Ramos (cell line): ENCODE data around the gene MRPL40.

Experiments
- in situ Hi-C: fragments of 300-500 bp; cut with MboI; formaldehyde crosslinking; loops from one replicate; pipeline ENCODE4 v1.14.3; 2022; ENCODE audit warnings: low sequenced_read_pairs; ENCODE audit not compliant: unreplicated experiment

The MRPL40 gene

DNA sequence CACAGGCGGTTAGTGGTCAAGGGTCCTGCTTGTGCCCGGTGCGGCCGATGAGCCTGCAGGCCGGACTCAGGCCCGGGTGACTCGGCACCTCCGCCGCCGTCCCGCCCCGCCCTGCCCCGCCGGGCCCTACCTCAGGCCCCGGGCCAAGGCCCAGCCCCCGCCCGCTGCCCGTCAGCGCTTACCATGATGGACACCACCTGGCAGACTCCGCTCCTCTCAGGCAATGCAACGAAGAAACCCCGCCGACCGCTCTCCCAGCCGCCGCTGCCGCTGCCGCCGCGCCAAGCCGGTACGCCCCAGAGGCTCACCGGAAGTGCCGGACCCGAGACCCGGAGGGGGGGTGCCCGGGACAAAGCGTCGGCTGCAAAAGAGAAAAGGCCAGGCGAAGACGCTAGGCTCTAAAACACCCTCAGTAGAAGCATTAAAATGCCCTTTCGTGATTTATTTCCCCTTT is 46.6 kb downstream of the MRPL40 start, which contains the start of gene UFD1:
UFD1 (minus strand) TSS at position 293 of the 454 bp plus-strand sequence; CDS start at position 185, 108 bp downstream.
- in situ Hi-C loops = no loop called here

DNA sequence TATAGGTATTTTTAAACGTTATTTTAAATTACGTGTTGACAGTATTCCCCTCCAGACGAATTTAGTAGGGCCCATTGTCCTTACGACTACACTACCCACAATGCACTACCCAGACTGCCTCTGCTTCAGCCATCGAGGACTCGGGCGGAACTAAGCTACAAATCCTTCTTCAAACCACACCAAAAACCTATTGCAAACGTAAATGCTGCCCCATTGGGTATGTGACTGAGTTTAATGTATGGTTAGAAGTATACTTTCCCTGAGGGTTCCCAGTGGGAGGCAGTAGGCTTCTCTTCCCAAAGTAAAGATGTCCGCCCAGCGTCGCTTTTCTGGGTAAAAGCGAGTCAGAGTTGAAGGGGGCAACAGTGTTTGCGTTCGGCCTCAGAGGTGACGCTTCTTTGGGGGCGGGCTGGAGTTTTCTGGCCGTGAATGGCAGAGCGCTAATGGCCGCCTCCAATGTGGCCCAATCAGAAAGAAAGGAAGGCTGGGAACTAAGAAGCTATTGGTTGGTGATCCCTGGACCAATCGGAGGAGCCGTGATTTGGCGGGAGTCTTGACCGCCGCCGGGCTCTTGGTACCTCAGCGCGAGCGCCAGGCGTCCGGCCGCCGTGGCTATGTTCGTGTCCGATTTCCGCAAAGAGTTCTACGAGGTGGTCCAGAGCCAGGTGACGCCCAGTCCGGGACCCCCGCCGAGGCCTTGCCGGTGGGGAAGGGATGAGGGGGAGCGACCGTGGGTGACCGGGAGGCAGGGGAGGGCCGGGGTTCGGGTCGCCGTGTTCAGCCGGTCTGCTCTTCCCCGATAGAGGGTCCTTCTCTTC is 47.2 kb downstream of the MRPL40 start, which contains the start of gene CDC45:
CDC45 (plus strand) TSS at position 566 of the 818 bp plus-strand sequence; CDS start at position 615, 49 bp downstream.
- in situ Hi-C loops = no loop called here

DNA sequence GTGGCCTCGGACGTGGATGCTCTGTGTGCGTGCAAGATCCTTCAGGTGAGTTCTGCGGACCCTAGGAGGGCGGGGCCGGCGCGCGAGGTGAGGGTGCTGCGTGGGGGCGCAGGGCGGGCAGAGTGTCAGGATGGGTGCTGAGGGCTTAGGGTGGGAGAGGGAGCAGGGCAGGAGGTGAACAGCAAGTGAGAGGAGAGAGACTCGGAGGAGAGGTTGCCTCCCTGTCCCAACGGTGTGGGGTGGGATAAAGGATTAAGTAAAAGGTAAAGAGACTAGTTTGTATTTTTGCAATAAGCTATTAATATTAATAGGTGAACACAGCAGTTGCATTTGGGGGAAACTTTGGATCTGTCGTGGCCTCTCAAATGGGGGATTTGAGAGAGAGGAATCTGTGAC is 47.8 kb downstream of the MRPL40 start:
- in situ Hi-C loops = no loop called here

DNA sequence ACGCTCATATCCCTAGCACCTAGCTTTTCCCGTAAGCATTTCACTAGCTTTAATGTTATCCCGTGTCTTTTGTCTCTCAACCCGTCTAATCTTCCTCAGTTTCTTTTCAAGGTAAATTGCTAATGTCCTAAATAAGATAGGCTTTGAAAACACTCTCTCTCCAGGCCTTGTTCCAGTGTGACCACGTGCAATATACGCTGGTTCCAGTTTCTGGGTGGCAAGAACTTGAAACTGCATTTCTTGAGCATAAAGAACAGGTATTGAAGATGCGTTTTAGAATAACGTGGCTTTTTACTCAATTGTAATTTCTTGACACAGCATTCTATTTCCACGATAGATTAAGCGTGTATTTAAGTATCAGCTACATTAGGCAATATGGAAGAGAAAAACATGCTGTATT is 48.4 kb downstream of the MRPL40 start:
- in situ Hi-C loops = no loop called here

DNA sequence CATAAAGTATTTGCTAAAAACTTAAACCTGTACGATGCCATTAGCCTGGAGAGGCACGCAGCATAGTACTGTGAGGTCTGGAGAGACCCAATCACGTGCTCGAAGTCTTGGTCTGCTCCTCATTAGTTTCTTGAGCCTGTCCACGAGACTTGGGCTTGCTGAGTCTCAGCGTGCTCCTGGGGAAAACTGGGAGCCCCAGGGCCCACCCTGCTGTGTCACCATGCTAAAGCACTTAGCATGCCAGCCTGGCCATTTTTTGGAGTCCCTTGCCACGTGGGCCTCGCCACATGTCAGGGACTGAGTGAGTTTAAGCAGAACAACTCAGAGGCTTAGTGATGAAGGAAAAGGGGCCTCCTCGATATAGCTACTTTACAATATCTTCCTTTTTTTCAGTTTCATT is 50.0 kb downstream of the MRPL40 start:
- in situ Hi-C loops = no loop called here

DNA sequence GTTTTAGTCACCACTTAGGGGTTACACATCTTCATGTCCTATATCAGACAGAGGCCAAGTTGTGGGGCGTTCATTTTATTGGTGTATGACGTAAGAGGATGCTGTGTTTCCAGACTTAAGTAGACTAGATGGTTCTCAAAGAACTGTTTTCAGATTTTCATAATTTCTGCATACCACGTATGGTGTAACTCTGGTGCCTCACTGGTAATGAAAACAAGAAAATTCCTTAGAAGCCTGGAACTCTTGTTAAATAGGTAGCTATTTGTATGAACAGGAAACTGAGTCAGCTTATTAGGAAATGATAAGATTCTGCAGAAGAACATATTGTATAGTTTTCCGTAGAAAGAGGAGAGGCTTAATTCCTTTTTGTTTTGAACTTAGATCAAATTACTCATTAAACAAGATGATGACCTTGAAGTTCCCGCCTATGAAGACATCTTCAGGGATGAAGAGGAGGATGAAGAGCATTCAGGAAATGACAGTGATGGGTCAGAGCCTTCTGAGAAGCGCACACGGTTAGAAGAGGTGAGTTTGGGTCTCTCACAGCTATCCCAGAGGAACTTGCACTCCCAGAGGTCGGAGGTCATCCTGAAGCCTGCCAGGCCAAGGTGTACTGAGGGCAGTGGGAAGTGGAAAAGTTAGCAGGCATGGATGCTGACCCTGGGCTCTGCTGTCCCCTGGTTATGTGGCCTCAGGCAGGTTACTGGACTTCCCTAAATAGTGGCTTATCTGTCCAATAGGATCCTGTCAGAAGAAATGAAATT is 51.3 kb downstream of the MRPL40 start:
- in situ Hi-C loops = no loop called here
